ENCODE measurements around the gene KHK. TPM values are rescaled to one million over a fixed set of nuclear protein-coding genes. Genes with fewer than 3 reads are reported as not detected.
"Not testable (repeated sequence)": the region's sequence is repeated elsewhere in the genome, so short reads cannot be mapped to it uniquely, and the experiment has no call there.

Gene KHK
- total RNA-seq, 4 donors from 2014 or later, result 2.8 to 6.3 (median 3.8) TPM

DNA sequence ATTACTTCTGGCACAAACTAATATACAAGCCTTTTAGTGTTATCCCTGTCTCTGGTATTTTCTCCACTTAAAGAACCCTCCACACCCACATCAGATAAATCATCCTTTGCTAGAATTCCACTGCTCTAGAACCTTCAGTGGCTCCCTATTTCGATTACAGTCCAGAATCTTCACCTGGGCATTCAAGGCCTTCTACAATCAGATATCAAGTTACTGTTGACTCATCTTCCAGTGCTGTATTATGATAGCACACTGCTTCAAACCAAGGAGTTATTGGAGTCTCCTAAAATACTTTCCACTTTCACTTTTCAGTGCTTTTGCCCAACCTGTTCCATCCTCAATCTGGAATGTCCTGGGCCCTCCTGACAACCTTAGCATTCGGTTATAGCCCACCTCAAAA, 28.9 kb downstream of the KHK start:
- no peak for DNase-seq (ENCODE audit: low spot score in 2 of 2)
- 67% methylated on average over 2 of the region's 2 CpGs for WGBS
- Histone ChIP-seq H3K4me1 (peaks cover 14% of the 10 kb centered on the region), H3K27ac (no peak overlapping the region), H3K36me3 (no peaks in the 10 kb centered on the region), H3K27me3 (peaks cover 19% of the 10 kb centered on the region), H3K4me3 (no peak overlapping the region), H3K9me3 (no peaks in the 10 kb centered on the region)
- TF ChIP-seq POLR2AphosphoS5 (IDR thresholded peaks at IDR 0.05) (no peak), EP300 (IDR thresholded peaks at IDR 0.05) (no peak), POLR2A (IDR thresholded peaks at IDR 0.05) (no peak)
- TF ChIP-seq, protein P1, sequence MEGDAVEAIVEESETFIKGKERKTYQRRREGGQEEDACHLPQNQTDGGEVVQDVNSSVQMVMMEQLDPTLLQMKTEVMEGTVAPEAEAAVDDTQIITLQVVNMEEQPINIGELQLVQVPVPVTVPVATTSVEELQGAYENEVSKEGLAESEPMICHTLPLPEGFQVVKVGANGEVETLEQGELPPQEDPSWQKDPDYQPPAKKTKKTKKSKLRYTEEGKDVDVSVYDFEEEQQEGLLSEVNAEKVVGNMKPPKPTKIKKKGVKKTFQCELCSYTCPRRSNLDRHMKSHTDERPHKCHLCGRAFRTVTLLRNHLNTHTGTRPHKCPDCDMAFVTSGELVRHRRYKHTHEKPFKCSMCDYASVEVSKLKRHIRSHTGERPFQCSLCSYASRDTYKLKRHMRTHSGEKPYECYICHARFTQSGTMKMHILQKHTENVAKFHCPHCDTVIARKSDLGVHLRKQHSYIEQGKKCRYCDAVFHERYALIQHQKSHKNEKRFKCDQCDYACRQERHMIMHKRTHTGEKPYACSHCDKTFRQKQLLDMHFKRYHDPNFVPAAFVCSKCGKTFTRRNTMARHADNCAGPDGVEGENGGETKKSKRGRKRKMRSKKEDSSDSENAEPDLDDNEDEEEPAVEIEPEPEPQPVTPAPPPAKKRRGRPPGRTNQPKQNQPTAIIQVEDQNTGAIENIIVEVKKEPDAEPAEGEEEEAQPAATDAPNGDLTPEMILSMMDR (IDR thresholded peaks at IDR 0.05), result no peak

DNA sequence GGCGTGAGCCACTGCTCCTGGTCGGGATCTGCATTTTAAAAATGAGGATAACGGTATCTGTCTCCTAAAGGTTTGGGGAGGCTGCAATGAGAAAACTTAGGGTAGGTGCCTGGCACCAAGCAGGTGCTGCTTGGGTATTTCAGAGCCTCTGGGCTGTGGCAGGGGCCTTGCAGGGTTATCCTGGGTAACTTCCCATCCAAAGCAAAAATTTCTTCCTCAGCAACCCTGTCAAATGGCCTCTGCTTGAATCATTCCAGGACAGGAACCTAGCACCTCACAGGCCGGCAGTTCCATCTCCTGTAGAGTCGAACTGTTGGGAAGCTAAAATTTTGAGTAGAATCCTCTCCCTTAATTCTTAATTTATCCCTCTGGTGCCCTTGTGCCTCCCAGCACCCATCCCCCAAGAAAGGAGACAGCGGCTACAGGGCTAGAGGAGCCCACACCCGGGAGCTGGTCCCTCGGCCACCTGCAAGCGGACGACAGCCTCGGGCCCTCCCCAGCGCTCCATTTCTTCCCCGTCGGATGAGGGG, 31.5 kb downstream of the KHK start:
- WGBS, result 37% methylated on average over 7 of the region's 14 CpGs
- H3K4me3 ChIP-seq, result peak overlapping the region; percentile 56
- H3K27ac ChIP-seq, result no peak overlapping the region
- H3K9me3 ChIP-seq, result no peaks in the 10 kb centered on the region
- no peak for DNase-seq (ENCODE audit: low spot score in 2 of 2)
- TF ChIP-seq POLR2A (IDR thresholded peaks at IDR 0.05) (no peak), POLR2AphosphoS5 (IDR thresholded peaks at IDR 0.05) (no peak), EP300 (IDR thresholded peaks at IDR 0.05) (no peak)
- TF ChIP-seq, protein P1 (IDR thresholded peaks at IDR 0.05), result no peak
- peaks cover 19% of the 10 kb centered on the region for H3K27me3 ChIP-seq
- H3K4me1 ChIP-seq, result peaks cover 18% of the 10 kb centered on the region
- no peaks in the 10 kb centered on the region for H3K36me3 ChIP-seq

DNA sequence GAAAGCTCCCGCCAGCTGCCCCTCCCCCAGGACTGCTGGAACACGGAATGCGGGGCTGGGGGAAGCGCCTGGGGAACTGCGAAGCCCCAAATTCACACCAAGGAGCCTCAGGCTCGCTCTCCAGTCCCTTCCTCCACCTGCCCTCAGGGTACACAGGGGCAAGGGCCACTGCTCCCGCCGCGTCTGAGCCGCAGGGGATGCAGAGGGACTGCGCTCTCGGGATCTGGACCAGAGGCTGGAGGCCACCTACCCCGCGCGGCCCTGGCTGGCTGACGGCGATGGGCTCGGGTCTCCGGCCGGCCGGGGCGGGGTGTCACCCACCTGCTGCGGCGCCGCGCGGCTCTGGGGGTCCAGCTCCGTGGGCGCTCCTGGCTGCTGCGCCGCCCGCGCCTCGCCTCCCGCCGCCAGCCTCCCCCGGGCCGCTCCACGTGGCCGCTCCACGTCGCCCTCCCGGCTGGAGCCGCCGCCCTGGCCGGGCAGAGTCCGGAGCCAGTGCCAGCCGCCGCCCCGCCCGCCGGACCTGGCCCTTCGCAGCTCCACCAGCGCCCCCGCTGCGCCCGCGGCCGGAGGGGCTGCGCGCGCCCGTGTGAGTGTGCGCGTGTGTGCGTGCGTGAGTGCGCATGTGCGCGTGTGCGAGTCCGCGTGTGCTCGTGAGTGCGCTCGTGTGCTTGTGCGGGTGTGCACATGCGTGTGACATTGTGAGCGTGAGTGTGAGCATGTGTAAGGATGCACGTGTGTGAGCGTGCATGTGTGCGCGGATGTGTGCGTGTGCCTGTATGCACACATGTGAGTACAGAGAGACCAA, 32.2 kb downstream of the KHK start, which contains the start of gene CGREF1:
Gene CGREF1, minus strand, starts transcription at position 604 of the 805 bp plus-strand sequence. CDS start 14,762 bp downstream, outside the sequence.
- H3K4me3 ChIP-seq, result peak within 1 kb of the TSS; percentile 56
- H3K27ac ChIP-seq, result no peak within 1 kb of the TSS
- no peak for TF ChIP-seq POLR2AphosphoS5 (IDR thresholded peaks at IDR 0.05)
- no peak for TF ChIP-seq POLR2A (IDR thresholded peaks at IDR 0.05)
- no peak for TF ChIP-seq EP300 (IDR thresholded peaks at IDR 0.05)
- TF ChIP-seq, protein P1 (IDR thresholded peaks at IDR 0.05), result no peak
- H3K36me3 ChIP-seq, result no peaks in the 10 kb centered on the region
- peaks cover 25% of the 10 kb centered on the region for H3K4me1 ChIP-seq
- 10% methylated on average over 13 of the region's 84 CpGs for WGBS
- peaks cover 19% of the 10 kb centered on the region for H3K27me3 ChIP-seq
- no peaks in the 10 kb centered on the region for H3K9me3 ChIP-seq
- DNase-seq (ENCODE audit: low spot score in 2 of 2), result no peak

GRCh38 chr2:27119330-27119670, 32.7 kb downstream of the KHK start:
- Histone ChIP-seq H3K4me1 (peaks cover 28% of the 10 kb centered on the region), H3K27me3 (peaks cover 19% of the 10 kb centered on the region), H3K4me3 (peak overlapping the region; percentile 56)
- peak in 1 of 2 donors; percentile 41 for DNase-seq (ENCODE audit: low spot score in 2 of 2)
- not testable (repeated sequence) for H3K9me3 ChIP-seq, H3K27ac ChIP-seq, H3K36me3 ChIP-seq
- WGBS, result 78% methylated on average over 8 of the region's 8 CpGs

- TF ChIP-seq POLR2A (IDR thresholded peaks at IDR 0.05), result no peak
Observed at GRCh38 chr2:27121906-27122305, 35.3 kb downstream of the KHK start.

GRCh38 chr2:27122791-27123190, 36.2 kb downstream of the KHK start:
- Histone ChIP-seq H3K27ac (no peak overlapping the region), H3K36me3 (no peaks in the 10 kb centered on the region), H3K27me3 (peaks cover 13% of the 10 kb centered on the region), H3K4me1 (peaks cover 27% of the 10 kb centered on the region), H3K4me3 (peak overlapping the region; percentile 60), H3K9me3 (no peaks in the 10 kb centered on the region)
- no peak for DNase-seq (ENCODE audit: low spot score in 2 of 2)
- no peak for TF ChIP-seq EP300 (IDR thresholded peaks at IDR 0.05)
- TF ChIP-seq POLR2AphosphoS5 (IDR thresholded peaks at IDR 0.05), result no peak
- no peak for TF ChIP-seq POLR2A (IDR thresholded peaks at IDR 0.05)
- TF ChIP-seq, protein P1 (IDR thresholded peaks at IDR 0.05), result no peak
- 89% methylated on average over 7 of the region's 7 CpGs for WGBS

More at GRCh38 chr2:27121906-27122305, 35.3 kb downstream of the KHK start:
- Histone ChIP-seq H3K4me3 (no peak overlapping the region), H3K36me3 (no peaks in the 10 kb centered on the region), H3K4me1 (peaks cover 28% of the 10 kb centered on the region), H3K27ac (no peak overlapping the region), H3K27me3 (peaks cover 19% of the 10 kb centered on the region), H3K9me3 (no peaks in the 10 kb centered on the region)
- WGBS, result 81% methylated on average over 2 of the region's 2 CpGs
- no peak for DNase-seq (ENCODE audit: low spot score in 2 of 2)

All from suprapubic skin (tissue), 4 donors.